HG02678 (cell line): Measurements from ENCODE around the gene NXPH1.

Experiments used
- ATAC-seq: cut with Tn5 transposase; IDR thresholded peaks from one replicate; pipeline ENCODE4 v1.9.1; 2021; ENCODE audit warnings: mild to moderate bottlenecking, moderate library complexity; ENCODE audit not compliant: unreplicated experiment

Gene NXPH1

DNA sequence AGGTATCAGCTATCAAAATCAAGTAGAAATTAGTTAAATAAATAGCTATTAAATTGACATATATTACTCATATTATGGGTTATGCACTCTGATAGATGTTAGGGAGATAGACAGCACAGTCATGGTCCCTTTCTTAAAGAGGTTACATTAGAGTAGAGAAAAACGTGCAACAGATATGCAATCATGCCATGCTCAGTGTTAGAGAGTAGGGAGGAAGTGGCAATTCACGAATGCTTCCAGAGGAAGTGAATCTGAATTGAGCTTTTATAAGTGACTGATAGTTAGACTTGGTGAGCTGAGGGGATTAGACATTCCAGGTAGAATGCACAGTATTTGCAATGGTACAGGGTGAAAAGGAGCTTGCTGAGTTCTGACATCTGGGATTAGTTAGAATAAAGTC is 349.8 kb downstream of the NXPH1 start:
- no peak for ATAC-seq

DNA sequence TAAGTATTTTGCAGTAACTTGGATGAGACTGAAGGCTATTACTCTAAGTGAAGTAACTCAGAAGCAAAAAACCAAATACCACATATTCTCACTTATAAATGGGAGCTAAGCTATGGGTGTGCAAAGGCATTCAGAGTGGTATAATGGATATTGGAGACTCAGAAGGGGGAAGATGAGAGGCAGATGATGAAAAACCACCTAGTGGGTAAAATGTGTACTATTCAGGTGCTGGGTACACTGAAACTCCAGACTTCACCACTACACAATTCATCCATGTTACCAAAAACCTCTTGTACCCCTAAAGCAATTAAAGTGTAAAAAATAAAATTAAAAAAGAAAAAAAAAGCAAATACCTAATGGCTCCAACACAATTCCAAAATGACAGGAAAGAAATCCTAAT is 351.7 kb downstream of the NXPH1 start:
- ATAC-seq = no peak

DNA sequence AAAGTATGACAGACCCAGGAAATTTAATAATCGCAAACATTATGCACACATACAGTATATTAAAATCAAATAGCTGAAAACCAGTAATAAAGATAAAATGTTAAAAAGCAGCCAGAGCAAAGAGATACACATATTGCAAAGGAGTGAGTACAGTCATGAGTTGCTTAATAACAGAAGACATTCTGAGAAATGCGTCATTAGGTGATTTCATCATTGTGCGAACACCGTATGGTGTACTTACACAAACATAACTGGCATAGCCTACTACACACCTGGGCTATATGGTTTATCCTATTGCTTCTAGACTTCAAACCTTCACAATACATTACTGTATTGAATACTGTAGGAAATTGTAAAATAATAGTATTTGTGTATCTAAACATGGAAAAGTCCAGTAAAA is 367.6 kb downstream of the NXPH1 start:
- ATAC-seq = no peak
